SK-N-SH treated with all-trans-retinoic acid at 6 μM for 48 hours (cell line): Measurements from ENCODE around the gene PTHLH.

Experiments
- ATAC-seq: fragments of 200-7000 bp; cut with Tn5 transposase; 3 replicates; pipeline ENCODE4 v1.9.1; 2020; ENCODE audit warnings: mild to moderate bottlenecking, moderate library complexity
- BACH2 ChIP-seq: fragments of 250-450 bp; sonication (Bioruptor Pico); IDR thresholded peaks from 2 replicates; pipeline ENCODE4 v1.9.0; 2021; ENCODE audit warnings: mild to moderate bottlenecking, borderline replicate concordance
- CSDC2 ChIP-seq: fragments of 250-450 bp; sonication (Bioruptor Pico); IDR thresholded peaks from 2 replicates; pipeline ENCODE4 v1.5.0; 2020; ENCODE audit warnings: mild to moderate bottlenecking, moderate library complexity
- ESRRG ChIP-seq: fragments of 250-450 bp; sonication (Bioruptor Pico); IDR thresholded peaks from 2 replicates; pipeline ENCODE4 v1.6.1; 2021; ENCODE audit warnings: mild to moderate bottlenecking
- GLIS3 ChIP-seq: fragments of 250-450 bp; sonication (Bioruptor Pico); IDR thresholded peaks from 2 replicates; pipeline ENCODE4 v1.5.0; 2020; ENCODE audit warnings: mild to moderate bottlenecking, moderate library complexity
- ISL1 ChIP-seq: fragments of 250-450 bp; sonication (Bioruptor Pico); IDR thresholded peaks from 2 replicates; pipeline ENCODE4 v2.1.2; 2022; ENCODE audit warnings: mild to moderate bottlenecking, moderate library complexity
- OSR1 ChIP-seq: fragments of 250-450 bp; sonication (Bioruptor Pico); IDR thresholded peaks from 2 replicates; pipeline ENCODE4 v1.8.0; 2022; ENCODE audit warnings: moderate library complexity, mild to moderate bottlenecking, inconsistent platforms
- PATZ1 ChIP-seq: fragments of 250-450 bp; sonication (Bioruptor Pico); IDR thresholded peaks from 2 replicates; pipeline ENCODE4 v1.8.0; 2020; ENCODE audit warnings: mild to moderate bottlenecking, moderate library complexity, borderline replicate concordance
- POU6F1 ChIP-seq: fragments of 250-450 bp; sonication (Bioruptor Pico); IDR thresholded peaks from 2 replicates; pipeline ENCODE4 v1.8.0; 2021; ENCODE audit warnings: low read depth, mild to moderate bottlenecking, moderate library complexity, borderline replicate concordance
- PPARA ChIP-seq: fragments of 250-450 bp; sonication (Bioruptor Pico); IDR thresholded peaks from 2 replicates; pipeline ENCODE4 v1.5.0; 2020; ENCODE audit warnings: mild to moderate bottlenecking, borderline replicate concordance
- RARB ChIP-seq: fragments of 250-450 bp; sonication (Bioruptor Pico); IDR thresholded peaks from 2 replicates; pipeline ENCODE4 v1.8.0; 2021; ENCODE audit warnings: mild to moderate bottlenecking, moderate library complexity
- TCF4 ChIP-seq: fragments of 250-450 bp; sonication (Bioruptor Pico); IDR thresholded peaks from 2 replicates; pipeline ENCODE4 v1.8.0; 2021; ENCODE audit warnings: mild to moderate bottlenecking, moderate library complexity, borderline replicate concordance
- TOX ChIP-seq: fragments of 250-450 bp; sonication (Bioruptor Pico); IDR thresholded peaks from 2 replicates; pipeline ENCODE4 v1.8.0; 2021; ENCODE audit warnings: mild to moderate bottlenecking, moderate library complexity, borderline replicate concordance
- ZC3H10 ChIP-seq: fragments of 250-450 bp; sonication (Bioruptor Pico); IDR thresholded peaks from 2 replicates; pipeline ENCODE4 v1.5.1; 2021; ENCODE audit warnings: mild to moderate bottlenecking, moderate library complexity
- ZFP3 ChIP-seq: fragments of 250-450 bp; sonication (Bioruptor Pico); IDR thresholded peaks from 2 replicates; pipeline ENCODE4 v1.5.0; 2020; ENCODE audit warnings: mild to moderate bottlenecking, moderate library complexity
- ZFP30 ChIP-seq: fragments of 450-650 bp; formaldehyde crosslinking; IDR thresholded peaks from 2 replicates; pipeline ENCODE4 v1.5.0; 2022; ENCODE audit warnings: mild to moderate bottlenecking, moderate library complexity
- ZNF70 ChIP-seq: fragments of 450-650 bp; formaldehyde crosslinking; IDR thresholded peaks from 2 replicates; pipeline ENCODE4 v1.5.0; 2020; ENCODE audit warnings: mild to moderate bottlenecking, moderate library complexity
- ZNF8 ChIP-seq: fragments of 450-650 bp; formaldehyde crosslinking; IDR thresholded peaks from 2 replicates; pipeline ENCODE4 v1.5.0; 2020; ENCODE audit warnings: mild to moderate bottlenecking, moderate library complexity
- TF ChIP-seq, protein P1 (sequence below): fragments of 250-450 bp; sonication (Bioruptor Pico); IDR thresholded peaks from 2 replicates; pipeline ENCODE4 v1.5.1; 2021; ENCODE audit warnings: mild to moderate bottlenecking, moderate library complexity
- TF ChIP-seq, protein P2 (sequence below): fragments of 250-450 bp; sonication (Bioruptor Pico); IDR thresholded peaks from 2 replicates; pipeline ENCODE4 v1.5.1; 2020; ENCODE audit warnings: low read depth, mild to moderate bottlenecking, moderate library complexity
- TF ChIP-seq, protein P3 (sequence below): fragments of 250-450 bp; sonication (Bioruptor Pico); IDR thresholded peaks from 2 replicates; pipeline ENCODE4 v1.5.0; 2020; ENCODE audit warnings: mild to moderate bottlenecking, moderate library complexity

PTHLH gene

GRCh38 chr12:27951898-27952297 is 20.6 kb downstream of the PTHLH start (continued):
- TF ChIP-seq ESRRG (CRISPR knock-in tag) (no peak), GLIS3 (no peak), ZFP30 (no peak), ZNF70 (CRISPR knock-in tag) (no peak)
- TF ChIP-seq, all 23 proteins: peak for 0

- ATAC-seq, result no peak
- TF ChIP-seq POU6F1 (CRISPR knock-in tag), result no peak
- TF ChIP-seq TCF4 (CRISPR knock-in tag), result no peak
- no peak for TF ChIP-seq ZFP3 (CRISPR knock-in tag)
- no peak for TF ChIP-seq PPARA
- TF ChIP-seq, protein P1, sequence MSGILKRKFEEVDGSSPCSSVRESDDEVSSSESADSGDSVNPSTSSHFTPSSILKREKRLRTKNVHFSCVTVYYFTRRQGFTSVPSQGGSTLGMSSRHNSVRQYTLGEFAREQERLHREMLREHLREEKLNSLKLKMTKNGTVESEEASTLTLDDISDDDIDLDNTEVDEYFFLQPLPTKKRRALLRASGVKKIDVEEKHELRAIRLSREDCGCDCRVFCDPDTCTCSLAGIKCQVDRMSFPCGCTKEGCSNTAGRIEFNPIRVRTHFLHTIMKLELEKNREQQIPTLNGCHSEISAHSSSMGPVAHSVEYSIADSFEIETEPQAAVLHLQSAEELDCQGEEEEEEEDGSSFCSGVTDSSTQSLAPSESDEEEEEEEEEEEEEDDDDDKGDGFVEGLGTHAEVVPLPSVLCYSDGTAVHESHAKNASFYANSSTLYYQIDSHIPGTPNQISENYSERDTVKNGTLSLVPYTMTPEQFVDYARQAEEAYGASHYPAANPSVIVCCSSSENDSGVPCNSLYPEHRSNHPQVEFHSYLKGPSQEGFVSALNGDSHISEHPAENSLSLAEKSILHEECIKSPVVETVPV (CRISPR knock-in tag), result no peak
- no peak for TF ChIP-seq PATZ1 (CRISPR knock-in tag)
- TF ChIP-seq, protein P2, sequence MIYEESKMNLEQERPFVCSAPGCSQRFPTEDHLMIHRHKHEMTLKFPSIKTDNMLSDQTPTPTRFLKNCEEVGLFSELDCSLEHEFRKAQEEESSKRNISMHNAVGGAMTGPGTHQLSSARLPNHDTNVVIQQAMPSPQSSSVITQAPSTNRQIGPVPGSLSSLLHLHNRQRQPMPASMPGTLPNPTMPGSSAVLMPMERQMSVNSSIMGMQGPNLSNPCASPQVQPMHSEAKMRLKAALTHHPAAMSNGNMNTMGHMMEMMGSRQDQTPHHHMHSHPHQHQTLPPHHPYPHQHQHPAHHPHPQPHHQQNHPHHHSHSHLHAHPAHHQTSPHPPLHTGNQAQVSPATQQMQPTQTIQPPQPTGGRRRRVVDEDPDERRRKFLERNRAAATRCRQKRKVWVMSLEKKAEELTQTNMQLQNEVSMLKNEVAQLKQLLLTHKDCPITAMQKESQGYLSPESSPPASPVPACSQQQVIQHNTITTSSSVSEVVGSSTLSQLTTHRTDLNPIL (CRISPR knock-in tag), result no peak
- no peak for TF ChIP-seq BACH2
- no peak for TF ChIP-seq ZNF8 (CRISPR knock-in tag)
- no peak for TF ChIP-seq GLIS3
- no peak for TF ChIP-seq OSR1 (CRISPR knock-in tag)
- TF ChIP-seq ZNF70 (CRISPR knock-in tag), result no peak
- no peak for TF ChIP-seq TOX
- TF ChIP-seq, protein P3, sequence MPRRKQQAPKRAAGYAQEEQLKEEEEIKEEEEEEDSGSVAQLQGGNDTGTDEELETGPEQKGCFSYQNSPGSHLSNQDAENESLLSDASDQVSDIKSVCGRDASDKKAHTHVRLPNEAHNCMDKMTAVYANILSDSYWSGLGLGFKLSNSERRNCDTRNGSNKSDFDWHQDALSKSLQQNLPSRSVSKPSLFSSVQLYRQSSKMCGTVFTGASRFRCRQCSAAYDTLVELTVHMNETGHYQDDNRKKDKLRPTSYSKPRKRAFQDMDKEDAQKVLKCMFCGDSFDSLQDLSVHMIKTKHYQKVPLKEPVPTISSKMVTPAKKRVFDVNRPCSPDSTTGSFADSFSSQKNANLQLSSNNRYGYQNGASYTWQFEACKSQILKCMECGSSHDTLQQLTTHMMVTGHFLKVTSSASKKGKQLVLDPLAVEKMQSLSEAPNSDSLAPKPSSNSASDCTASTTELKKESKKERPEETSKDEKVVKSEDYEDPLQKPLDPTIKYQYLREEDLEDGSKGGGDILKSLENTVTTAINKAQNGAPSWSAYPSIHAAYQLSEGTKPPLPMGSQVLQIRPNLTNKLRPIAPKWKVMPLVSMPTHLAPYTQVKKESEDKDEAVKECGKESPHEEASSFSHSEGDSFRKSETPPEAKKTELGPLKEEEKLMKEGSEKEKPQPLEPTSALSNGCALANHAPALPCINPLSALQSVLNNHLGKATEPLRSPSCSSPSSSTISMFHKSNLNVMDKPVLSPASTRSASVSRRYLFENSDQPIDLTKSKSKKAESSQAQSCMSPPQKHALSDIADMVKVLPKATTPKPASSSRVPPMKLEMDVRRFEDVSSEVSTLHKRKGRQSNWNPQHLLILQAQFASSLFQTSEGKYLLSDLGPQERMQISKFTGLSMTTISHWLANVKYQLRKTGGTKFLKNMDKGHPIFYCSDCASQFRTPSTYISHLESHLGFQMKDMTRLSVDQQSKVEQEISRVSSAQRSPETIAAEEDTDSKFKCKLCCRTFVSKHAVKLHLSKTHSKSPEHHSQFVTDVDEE (CRISPR knock-in tag), result no peak
- no peak for TF ChIP-seq ESRRG (CRISPR knock-in tag)
- no peak for TF ChIP-seq ISL1 (CRISPR knock-in tag)
- no peak for TF ChIP-seq CSDC2
- TF ChIP-seq, all 23 proteins: peak for 0
These were observed 26.1 kb downstream of the PTHLH start for GRCh38 chr12:27946421-27946820.

DNA sequence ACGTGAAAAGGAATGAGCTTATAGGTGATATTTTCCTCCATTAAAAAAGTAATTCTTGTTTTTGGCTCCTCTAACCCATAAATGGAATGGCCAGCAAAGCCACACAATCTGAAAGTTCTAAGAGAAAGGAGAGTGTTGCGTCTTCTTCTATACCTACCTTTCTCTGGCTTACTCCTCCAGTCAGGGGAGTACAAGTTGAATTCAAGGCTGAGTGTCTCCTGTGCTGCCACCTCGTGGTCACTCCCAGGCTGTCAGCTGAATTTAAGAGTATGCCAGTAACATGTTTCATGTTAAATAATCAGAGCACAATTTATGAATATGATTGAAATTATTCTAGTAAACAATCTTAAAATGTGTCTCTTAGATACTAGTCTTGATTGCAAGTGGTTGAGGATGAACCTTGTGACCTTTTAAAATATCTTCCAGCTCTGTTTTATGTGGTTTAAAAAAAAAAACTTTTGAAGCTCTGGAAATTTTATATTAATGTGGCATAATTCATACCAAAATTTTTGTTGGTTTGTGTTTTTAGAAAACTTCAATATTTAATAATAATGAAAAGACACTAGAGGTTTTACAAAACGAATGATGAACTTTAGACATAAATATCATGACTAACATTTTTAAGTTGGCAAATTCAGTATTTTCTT is 31.7 kb downstream of the PTHLH start:
- no peak for TF ChIP-seq ZC3H10 (CRISPR knock-in tag)
- no peak for TF ChIP-seq ZFP30
- no peak for TF ChIP-seq ISL1 (CRISPR knock-in tag)
- TF ChIP-seq CSDC2, result no peak
- no peak for TF ChIP-seq TCF4 (CRISPR knock-in tag)
- no peak for TF ChIP-seq ZFP3 (CRISPR knock-in tag)
- TF ChIP-seq OSR1 (CRISPR knock-in tag), result no peak
- TF ChIP-seq ESRRG (CRISPR knock-in tag), result no peak
- TF ChIP-seq BACH2, result no peak

DNA sequence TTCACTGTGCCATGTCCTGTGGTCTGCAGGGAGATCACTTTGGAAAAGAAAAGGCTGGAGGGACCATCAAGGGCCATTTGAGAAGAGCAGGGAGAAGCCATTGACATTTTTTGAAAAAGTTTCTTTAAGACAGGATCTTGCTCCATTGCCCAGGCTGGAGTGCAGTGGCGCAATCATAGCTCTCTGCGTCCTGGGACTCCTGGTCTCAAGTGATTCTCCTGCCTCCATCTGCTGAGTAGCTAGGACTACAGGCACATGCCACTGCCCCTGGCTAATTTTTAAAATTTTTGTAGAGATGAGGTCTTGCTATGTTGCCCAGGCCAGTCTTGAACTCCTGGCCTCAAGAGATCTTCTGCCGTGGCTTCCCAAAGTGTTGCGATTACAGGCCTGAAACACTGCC is 32.3 kb downstream of the PTHLH start:
- TF ChIP-seq RARB (CRISPR knock-in tag), result no peak
- no peak for TF ChIP-seq BACH2
- ATAC-seq, result no peak

More for the DNA sequence above, 31.7 kb downstream of the PTHLH start:
- peak; percentile 91 for ATAC-seq
